Measurements from ENCODE around the gene C16orf86. TPM values are rescaled to one million over a fixed set of nuclear protein-coding genes. Genes with fewer than 3 reads are reported as not detected.
"Not testable (repeated sequence)": the region's sequence is repeated elsewhere in the genome, so short reads cannot be mapped to it uniquely, and the experiment has no call there.

The C16orf86 gene
- polyA plus RNA-seq, 3 donors, result 2.1 to 2.9 (median 2.5) TPM

- DNase-seq (ENCODE audit: low read depth in 3 of 3, low spot score in 2 of 3), result no peak
Measured at GRCh38 chr16:67685388-67686112, 18.9 kb downstream of the C16orf86 start.

- not testable (repeated sequence) for DNase-seq (ENCODE audit: low read depth in 3 of 3, low spot score in 2 of 3)
Measured at GRCh38 chr16:67693517-67694285, 27.1 kb downstream of the C16orf86 start.

GRCh38 chr16:67694611-67695010 is 28.0 kb downstream of the C16orf86 start:
- no peak for DNase-seq (ENCODE audit: low read depth in 3 of 3, low spot score in 2 of 3)

- DNase-seq (ENCODE audit: low read depth in 3 of 3, low spot score in 2 of 3), result no peak
Measured at GRCh38 chr16:67697422-67698185, 31.0 kb downstream of the C16orf86 start.

- DNase-seq (ENCODE audit: low read depth in 3 of 3, low spot score in 2 of 3), result no peak
Measured at GRCh38 chr16:67699265-67699664, 32.7 kb downstream of the C16orf86 start.

GRCh38 chr16:67701420-67701819 is 34.8 kb downstream of the C16orf86 start:
- no peak for DNase-seq (ENCODE audit: low read depth in 3 of 3, low spot score in 2 of 3)

- no peak for DNase-seq (ENCODE audit: low read depth in 3 of 3, low spot score in 2 of 3)
Measured at GRCh38 chr16:67702130-67702529, 35.5 kb downstream of the C16orf86 start.

- DNase-seq (ENCODE audit: low read depth in 3 of 3, low spot score in 2 of 3), result no peak
Measured at GRCh38 chr16:67703626-67704025, 37.0 kb downstream of the C16orf86 start.

- no peak for DNase-seq (ENCODE audit: low read depth in 3 of 3, low spot score in 2 of 3)
Measured at GRCh38 chr16:67704110-67704509, 37.5 kb downstream of the C16orf86 start.

GRCh38 chr16:67707210-67707609 is 40.6 kb downstream of the C16orf86 start:
- DNase-seq (ENCODE audit: low read depth in 3 of 3, low spot score in 2 of 3), result no peak

- DNase-seq (ENCODE audit: low read depth in 3 of 3, low spot score in 2 of 3), result no peak
Measured at GRCh38 chr16:67707790-67708189, 41.2 kb downstream of the C16orf86 start.

- no peak for DNase-seq (ENCODE audit: low read depth in 3 of 3, low spot score in 2 of 3)
Measured at GRCh38 chr16:67708368-67708771, 41.8 kb downstream of the C16orf86 start.

GRCh38 chr16:67709050-67709449 is 42.4 kb downstream of the C16orf86 start:
- DNase-seq (ENCODE audit: low read depth in 3 of 3, low spot score in 2 of 3), result no peak

GRCh38 chr16:67710607-67711006 is 44.0 kb downstream of the C16orf86 start:
- no peak for DNase-seq (ENCODE audit: low read depth in 3 of 3, low spot score in 2 of 3)

GRCh38 chr16:67713647-67714273 is 47.1 kb downstream of the C16orf86 start:
- DNase-seq (ENCODE audit: low read depth in 3 of 3, low spot score in 2 of 3), result no peak

GRCh38 chr16:67714522-67714921 is 47.9 kb downstream of the C16orf86 start:
- no peak for DNase-seq (ENCODE audit: low read depth in 3 of 3, low spot score in 2 of 3)

GRCh38 chr16:67716097-67716496 is 49.5 kb downstream of the C16orf86 start:
- DNase-seq (ENCODE audit: low read depth in 3 of 3, low spot score in 2 of 3), result no peak

Data from right renal cortex interstitium (tissue), 3 donors.